Cerebellar cortex (tissue), 1 donor: Measurements from ENCODE around the gene KCND2.
A peak's percentile ranks its signal among the peaks of the same experiment; 100 is the strongest.
"Not testable (repeated sequence)": the region's sequence is repeated elsewhere in the genome, so short reads cannot be mapped to it uniquely, and the experiment has no call there.

Source experiments
- DNase-seq: peaks from one replicate; pipeline ENCODE4 v3.0.0-alpha.2; 2015; ENCODE audit warnings: low spot score

KCND2 gene

DNA sequence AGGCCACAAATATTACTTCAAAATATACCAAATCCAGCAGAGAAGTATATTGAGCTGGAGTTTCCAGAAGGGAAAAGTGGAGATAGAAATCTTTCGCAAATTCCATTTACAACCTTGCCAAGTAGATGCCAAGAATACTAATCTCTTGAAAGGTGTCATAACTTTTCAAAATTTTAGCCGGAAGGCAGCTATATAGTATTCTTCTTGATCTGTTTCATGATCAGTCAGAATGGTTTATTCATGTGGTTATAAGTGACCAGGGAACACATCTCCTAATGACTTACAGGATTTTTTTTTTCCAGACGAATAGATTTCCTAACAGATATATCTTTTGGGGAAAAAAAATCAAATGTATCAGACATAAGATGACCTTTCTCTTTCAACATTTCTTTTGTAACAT is 314.3 kb downstream of the KCND2 start:
- no peak for DNase-seq

DNA sequence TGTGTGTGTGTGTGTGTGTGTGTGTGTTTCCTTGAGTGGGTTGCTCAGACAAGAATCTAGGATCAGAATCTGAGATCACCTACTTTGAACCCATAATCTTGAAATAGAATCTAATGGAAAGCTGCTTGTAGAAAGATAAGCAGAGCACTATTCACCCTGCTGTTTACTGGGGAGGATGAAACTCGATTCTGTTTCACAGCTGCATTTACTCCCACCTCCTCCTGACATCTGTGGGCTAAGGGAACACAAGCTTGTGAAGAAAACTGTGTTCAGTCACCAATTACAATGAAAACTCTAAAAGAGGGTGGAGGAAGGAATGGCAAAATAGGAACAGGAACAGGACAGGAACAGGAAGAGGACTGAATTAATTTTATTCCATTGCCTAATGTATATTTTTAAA is 315.4 kb downstream of the KCND2 start:
- DNase-seq = no peak

DNA sequence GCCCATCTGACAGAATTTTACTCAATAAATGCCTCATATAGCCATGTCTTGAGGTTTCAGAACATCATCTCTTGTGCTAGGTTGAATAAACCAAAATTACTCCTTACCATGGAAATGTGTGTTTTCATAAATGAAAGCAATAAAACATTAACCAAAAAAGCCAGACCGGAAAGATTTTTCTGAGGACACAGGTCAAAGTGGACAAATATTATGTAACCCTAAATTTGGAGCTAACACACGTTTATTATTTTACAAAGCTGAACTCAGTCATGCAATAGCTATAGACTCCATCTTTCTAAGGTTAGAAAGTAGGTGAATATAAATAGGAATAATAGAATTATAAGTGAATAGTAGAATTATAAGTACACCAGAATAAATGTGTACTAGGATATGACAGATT is 315.9 kb downstream of the KCND2 start:
- DNase-seq = no peak

DNA sequence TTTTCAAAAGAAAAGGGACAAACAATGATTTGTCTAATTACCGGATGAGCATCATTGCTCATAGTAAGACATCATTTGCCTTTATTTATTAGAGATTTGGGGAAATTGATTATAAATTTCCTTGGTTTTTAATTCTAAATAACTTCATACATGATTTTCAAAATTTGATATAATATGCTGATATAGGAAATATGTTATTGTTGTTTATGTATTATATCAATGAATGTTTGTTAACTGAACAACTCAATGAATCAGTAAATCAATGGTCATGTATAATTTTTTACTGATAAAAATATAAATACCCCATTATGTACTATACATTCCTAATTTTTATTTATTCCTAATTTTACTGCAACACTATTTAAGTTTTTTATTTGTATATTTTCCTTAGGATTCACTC is 327.6 kb downstream of the KCND2 start:
- DNase-seq = no peak

DNA sequence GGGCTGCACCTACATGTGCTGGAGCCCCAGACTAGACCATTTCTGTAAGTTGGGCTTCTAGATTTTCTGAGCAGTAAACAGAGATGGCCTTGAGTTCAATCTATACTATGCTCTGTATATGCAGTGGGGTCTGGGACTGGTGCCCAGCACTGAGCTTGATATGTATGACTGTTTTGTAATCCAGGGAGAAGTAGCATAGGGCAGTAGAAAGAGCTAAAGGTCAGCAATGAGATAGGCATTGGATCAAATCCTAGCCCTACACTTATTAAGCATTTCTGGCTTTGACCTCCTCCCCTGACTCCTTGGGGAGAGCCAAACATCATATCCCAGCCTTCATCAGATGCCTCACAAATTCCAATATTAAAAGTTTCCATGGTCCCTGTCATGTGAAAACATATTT is 330.4 kb downstream of the KCND2 start:
- no peak for DNase-seq

DNA sequence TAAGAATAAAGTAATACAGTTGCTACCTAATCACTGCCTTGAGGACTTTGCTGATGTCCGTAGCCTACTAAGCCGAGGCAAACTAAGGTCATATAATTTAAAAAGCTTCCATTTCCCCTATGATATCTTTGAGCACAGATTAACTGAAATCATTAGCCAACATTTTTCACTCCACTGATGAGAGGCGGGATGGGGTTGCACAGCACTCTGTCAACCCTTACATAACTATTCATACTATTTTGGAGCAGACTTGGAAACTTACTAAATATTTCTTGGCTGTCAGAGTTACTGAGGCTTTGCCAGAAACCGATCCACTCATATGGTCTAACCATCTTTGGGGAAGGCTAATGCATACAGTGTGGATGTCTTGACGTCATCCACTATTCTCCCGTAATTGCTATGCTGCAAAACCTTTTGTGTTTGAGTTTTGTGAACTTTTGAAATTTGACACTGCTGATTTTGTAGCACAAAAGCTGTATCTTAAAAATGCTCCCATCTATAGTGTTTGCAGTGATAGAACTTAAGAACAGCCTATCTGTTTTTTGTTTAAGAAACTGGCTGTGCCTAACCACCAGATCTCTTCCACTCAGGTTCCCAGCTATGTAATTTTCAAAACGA is 336.3 kb downstream of the KCND2 start:
- no peak for DNase-seq

DNA sequence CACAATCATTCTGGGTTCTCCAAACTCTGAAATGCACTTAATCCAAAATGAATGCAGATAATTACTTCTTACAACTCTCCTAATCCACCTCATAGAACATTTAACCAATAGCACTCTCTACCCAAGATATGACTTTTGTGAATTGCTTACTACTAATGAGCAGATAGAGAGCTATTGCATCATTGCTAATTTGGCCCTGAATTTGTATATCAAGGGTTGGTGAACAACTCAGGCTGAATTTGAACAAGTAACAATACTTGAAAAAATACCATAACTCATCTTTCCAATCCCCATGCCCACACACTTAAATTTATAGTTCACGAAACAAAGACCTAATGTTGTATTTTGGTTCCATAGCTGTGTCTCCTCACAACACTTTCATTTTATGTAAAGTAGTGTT is 339.0 kb downstream of the KCND2 start:
- DNase-seq = no peak

DNA sequence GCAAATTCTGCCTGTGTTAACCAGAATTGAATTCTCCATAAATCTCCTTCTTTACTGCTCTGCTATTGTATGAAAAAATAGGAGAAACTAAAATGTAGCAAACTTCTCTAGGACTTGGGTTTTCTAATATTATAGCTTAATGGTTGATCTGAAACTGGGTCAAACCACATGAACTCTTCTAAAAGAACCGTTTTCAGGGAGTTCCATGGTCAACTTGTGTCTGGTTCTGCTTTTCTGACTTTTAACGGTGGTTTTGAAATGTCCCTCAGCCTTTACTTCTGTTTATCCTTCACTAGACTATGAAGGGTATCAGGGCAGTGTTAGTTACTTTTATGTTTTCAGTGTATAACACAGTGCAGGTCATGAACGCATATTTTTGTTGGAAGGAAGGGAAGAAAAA is 342.7 kb downstream of the KCND2 start:
- DNase-seq = no peak

DNA sequence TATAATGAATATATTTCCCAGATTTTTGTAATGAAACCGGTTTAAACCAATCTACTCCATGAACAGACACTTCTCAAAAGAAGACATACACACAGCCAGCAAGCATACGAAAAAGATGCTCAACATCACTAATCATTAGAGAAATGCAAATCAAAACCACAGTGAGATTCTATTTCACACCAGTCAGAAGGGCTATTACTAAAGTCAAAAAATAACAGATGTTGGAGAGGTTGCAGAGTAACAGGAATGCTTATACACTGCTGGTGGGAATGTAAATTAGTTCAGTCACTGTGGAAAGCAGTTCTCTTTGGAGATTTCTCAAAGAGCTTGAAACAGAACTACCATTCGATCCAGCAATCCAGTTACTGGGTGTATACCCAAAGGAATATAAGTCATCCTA is 344.3 kb downstream of the KCND2 start:
- no peak for DNase-seq

DNA sequence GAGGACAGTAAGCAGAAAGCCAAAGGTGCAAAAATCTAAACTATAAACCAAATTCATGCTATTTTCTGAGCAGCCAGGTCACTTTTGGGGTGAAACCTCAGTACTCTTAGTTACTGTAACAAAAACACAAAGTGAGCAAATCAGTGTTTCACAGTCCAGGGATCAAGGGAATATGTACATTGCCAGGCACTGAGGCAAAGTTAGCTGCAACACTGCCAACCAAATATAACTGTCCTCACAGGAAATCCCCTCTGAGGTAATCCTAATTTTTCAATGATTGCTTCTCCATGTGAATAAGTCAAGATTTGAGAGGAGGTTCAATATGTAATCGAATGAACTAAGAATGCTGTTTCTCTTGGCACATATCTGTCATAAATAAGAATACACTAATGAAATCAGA is 355.3 kb downstream of the KCND2 start:
- no peak for DNase-seq

DNA sequence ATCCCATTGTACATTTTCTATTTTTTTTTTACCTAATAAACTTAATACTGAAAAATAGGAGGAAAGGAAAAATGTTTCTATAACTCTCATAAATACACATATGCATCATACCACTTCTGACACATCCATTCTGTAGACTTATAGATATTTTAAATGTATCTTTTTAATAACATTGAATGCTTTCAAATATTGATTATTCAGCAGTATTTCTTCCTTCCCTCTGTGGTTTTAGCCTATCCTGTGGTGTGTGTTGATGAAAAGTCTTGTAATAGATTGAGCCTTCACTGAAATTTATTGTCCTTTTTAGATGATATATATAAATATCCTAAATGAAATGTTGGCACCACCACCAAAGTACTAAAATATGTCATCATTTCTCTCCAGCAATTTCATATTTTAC is 366.9 kb downstream of the KCND2 start:
- DNase-seq = no peak

DNA sequence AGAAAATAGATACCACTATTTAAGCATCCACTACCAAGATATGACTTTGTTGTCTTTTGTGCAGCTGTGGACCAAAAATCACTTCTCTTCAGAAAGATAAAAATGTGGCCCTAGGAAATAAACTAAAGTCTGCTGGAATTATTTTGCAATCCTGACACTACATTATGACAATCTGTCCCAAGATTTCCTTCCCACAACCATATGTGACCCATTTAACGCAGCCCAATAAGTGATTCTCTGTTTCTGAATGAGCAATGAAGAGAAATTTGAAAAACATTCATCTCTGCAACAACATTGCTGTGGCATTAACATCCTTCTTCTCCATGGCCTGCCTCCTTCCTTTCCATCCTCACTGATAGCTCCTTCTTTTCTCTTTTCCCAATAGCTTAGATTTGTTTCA is 373.0 kb downstream of the KCND2 start:
- DNase-seq = peak; percentile 77

DNA sequence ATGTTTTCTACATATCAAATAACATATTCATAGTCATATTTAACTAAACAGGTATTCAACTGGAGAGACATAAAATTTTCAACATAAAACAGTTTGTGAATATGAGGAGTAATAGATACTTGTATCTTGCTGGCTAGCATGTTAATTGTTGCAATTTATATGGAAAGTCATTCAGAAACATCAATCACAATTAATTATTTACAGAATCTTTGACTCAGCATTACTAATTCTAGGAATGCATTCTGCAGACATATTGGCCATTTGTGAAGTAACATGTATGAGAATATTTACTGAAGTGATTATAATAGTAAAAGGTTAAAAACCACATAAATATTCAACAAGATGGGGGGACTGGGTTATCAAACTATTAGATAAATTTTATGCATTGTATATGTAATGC is 381.3 kb downstream of the KCND2 start:
- no peak for DNase-seq

DNA sequence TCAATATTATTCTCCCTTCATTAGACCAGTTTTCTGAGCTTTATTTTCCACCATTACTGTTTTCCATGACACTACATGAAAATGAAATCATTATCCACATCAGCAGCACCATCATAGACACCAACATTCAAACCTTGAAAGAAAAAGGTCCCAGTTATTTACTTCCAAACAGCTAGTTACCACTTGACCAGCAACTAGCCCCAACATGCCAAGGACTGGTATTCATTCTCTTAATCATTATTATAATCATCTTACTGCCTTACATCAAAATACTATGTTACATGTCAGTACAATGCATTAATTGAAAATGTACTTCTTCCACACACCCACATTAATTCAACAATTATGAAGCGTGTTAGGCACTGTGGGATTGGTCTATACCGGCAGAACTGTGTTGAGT is 385.5 kb downstream of the KCND2 start:
- DNase-seq = no peak

DNA sequence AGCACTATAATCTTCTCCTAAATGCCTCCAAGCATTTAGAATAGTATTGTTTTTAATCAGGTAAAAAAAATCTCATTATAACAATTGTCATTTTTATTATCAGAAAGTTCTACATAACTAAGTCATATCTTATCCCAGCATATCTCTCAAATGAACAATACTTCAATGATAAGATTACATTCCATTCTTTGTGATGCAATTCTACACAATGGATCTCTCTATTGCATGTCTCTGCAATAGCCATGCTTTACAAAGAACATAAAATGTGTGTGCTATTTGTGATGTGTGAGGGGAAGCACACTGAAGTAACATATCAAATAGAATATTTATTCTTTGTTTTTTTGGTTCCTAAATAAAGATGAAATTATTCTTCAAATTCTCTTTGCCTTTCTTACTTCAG is 389.3 kb downstream of the KCND2 start:
- no peak for DNase-seq

DNA sequence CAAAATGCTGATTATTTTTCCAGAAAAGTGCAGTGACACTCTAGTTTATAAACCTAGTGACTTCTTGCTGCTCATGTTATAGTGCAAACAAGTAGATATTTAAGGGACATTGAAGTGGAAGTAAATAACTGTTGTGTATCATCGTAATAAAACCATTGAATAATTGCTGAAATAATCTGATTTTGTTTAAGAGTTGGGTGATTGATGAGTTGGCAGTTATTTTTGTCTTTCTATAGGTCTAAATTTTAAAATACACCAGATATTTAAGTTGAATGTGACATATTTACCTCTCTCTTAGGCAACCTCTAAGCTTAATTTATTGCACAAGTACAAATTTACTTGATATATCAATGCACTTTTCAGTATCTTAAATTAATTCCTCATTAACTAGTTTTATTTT is 392.1 kb downstream of the KCND2 start:
- no peak for DNase-seq

DNA sequence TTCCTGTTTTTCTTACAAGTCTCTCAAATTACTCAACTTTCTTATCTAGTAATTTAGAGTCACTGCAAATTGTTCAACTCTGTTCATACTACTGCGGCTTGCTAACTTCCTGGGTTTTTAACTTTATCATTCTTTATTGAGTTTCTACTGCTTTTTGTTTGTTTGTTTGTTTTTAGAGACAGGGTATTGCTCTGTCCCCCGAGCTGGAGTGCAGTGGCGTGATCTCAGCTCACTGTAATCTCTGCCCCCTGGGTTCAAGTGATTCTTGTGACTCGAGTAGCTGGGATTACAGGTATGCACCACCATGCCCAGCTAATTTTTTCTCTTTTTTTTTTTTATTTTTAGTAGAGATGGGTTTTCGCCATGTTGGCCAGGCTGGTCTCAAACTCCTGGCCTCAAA is 402.1 kb downstream of the KCND2 start:
- DNase-seq = no peak

DNA sequence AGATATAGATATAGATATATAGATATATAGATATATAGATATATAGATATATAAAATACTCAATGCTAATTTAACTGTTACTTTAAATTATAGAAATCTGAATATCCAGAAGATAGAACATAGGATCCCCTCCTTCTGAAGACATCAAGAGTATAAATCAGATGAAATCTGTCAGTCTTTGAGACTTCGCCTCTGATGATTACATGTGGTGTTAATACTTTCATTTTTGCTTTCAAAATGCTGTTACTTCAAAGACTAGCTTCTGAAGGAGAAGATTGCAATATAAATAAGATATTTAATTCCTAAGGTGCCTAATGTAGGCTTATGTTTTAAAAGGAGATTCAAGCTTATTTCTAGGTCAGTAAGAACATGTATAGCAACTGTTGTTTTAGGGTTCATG is 404.6 kb downstream of the KCND2 start:
- no peak for DNase-seq

DNA sequence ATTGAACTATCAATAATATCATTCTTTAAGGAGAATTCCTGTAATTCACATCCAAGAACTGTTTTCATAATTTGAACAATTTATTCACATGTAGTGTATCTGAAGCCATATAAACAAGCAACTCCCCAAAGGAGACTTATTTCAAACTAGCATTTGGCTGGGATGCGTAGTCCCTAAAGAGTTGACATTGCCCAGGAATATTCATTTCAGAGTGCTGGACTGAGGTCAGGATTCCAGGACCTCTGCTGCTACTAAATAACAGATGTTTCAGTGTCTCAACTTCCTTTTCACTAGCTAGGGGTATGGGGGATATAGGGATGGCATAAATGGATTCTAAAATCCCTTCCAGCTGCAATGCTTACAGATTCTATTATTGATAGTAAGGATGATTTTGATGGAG is 408.0 kb downstream of the KCND2 start:
- no peak for DNase-seq

DNA sequence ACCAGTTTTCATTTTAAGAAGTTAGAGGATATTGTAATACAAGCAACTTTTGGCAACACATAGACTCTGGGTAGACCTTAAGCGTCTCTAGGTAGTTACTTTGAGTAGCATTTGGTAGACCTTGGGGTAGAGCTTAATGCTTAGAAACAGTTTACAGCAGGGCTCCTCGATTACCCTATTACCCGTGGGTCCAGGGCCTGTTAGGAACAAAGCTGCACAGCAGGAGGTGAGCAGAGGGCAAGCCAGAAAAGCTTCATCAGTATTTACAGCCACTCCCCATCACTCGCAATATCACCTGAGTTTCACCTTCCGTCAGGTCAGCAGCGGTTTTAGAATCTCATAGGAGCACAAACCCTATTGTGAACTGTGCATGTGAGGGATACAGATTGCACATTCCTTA is 411.5 kb downstream of the KCND2 start:
- no peak for DNase-seq

DNA sequence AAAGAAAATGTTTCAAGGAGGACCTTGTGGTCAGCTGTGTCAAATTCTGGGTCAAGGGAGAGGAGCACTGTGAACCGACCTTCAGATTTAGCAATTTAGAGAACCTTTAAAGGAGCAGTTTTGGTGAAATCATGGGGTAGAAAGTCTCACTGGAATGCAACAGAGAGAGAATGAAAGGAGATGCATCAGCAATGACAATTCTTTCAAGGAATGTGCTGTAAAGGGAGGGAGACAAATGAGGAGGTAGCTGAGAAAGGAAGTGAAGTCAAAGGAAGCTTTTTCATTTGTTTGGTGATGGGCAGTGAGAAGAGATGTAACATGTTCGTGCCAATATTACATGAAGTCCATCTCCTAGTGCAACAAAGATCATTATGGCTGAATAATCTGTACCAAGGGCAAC is 418.9 kb downstream of the KCND2 start:
- DNase-seq = no peak

DNA sequence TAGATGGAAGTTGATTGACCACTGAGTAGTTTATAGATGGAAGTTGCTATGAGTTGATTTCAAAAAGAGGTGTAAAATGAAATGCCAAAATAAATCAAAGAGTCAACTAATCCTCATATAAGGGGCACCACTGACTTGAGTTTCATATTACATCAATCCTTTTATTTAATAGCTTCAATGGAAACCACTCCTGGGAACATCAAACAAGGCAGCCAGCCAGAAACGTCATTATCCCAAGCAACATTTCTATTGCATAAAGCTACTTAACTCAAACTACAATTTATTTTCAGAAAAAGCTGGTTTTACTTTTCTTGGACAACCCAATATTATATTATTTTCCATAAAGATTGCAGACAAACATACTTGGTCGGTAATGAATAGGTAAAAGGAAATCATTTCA is 422.9 kb downstream of the KCND2 start:
- DNase-seq = no peak

DNA sequence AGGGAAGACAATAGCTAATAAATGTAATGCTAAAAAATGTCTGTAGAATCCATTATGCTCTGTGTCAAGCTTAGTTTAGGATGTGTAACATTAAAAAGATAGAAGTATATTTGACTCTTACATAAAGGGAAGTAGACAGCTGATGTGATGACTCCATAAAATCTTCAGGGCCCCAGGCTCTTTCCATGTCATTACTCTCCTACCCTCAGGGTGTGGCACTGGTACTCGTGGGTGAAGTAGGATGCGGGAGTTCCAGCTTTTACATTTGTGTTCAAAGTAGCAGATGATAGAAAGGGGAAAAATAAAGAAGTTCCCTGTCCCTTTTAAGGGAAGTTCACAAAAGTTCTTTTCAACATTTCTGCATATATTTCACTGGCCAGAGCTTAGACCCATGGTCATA is 427.8 kb downstream of the KCND2 start:
- no peak for DNase-seq

DNA sequence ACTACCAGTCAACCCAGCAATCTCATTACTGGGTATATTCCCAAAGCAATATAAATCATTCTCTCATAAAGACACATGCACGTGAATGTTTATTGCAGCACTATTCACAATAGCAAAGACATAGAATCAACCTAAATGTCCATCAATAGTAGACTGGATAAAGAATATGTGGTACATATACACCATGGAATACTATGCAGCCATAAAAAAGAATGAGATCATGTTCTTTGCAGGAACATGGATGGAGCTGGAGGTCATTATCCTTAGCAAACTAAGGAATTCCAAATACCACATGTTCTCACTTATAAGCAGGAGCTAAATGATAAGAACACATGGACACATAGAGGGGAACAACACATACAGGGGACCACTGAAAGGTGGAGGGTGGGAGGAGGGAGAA is 429.4 kb downstream of the KCND2 start:
- not testable (repeated sequence) for DNase-seq
